GM23338 (cell line): ENCODE data around the gene KCNH4. TPM values are rescaled to one million over a fixed set of nuclear protein-coding genes. Genes with fewer than 3 reads are reported as not detected.

ENCODE experiments used
- ATAC-seq: fragments of 200-7000 bp; cut with Tn5 transposase; 3 replicates; pipeline ENCODE4 v1.9.1; 2020
- DNase-seq: peaks from one replicate; pipeline ENCODE4 v3.0.0-alpha.2; 2015; ENCODE audit warnings: low spot score
- H2AFZ ChIP-seq: fragments of 200-600 bp; sonication (generic); 2 replicates; pipeline ENCODE4 v1.8.0; 2016; ENCODE audit warnings: antibody characterized with exemption, mild to moderate bottlenecking, moderate library complexity
- H3F3A ChIP-seq: fragments of 200-600 bp; sonication (generic); replicated peaks from 2 replicates; pipeline ENCODE4 v1.8.0; 2017; ENCODE audit warnings: antibody characterized with exemption, mixed run types, low read depth
- H3K27ac ChIP-seq: fragments of 200-600 bp; sonication (generic); 2 replicates; pipeline ENCODE4 v1.6.1; 2016; ENCODE audit warnings: low read depth
- H3K27me3 ChIP-seq: fragments of 200-600 bp; sonication (generic); 2 replicates; pipeline ENCODE4 v1.8.0; 2016; ENCODE audit warnings: mild to moderate bottlenecking, mixed run types, moderate library complexity; ENCODE audit not compliant: insufficient read depth
- H3K36me3 ChIP-seq: fragments of 200-600 bp; sonication (generic); 2 replicates; pipeline ENCODE4 v1.8.0; 2016; ENCODE audit warnings: mild to moderate bottlenecking; ENCODE audit not compliant: insufficient read depth
- H3K4me1 ChIP-seq: fragments of 200-600 bp; sonication (generic); 2 replicates; pipeline ENCODE4 v1.8.0; 2016; ENCODE audit warnings: mild to moderate bottlenecking, moderate library complexity; ENCODE audit not compliant: insufficient read depth
- H3K4me2 ChIP-seq: fragments of 200-600 bp; sonication (generic); 2 replicates; pipeline ENCODE4 v1.7.1; 2017; ENCODE audit warnings: mixed run types
- H3K4me3 ChIP-seq: fragments of 200-600 bp; sonication (generic); 2 replicates; pipeline ENCODE4 v1.6.1; 2016; ENCODE audit warnings: mixed run types
- H3K79me2 ChIP-seq: fragments of 200-600 bp; sonication (generic); replicated peaks from 2 replicates; pipeline ENCODE4 v1.8.0; 2017; ENCODE audit warnings: mild to moderate bottlenecking; ENCODE audit not compliant: insufficient read depth
- H3K9me2 ChIP-seq: fragments of 200-600 bp; sonication (generic); 2 replicates; pipeline ENCODE4 v1.8.0; 2017; ENCODE audit not compliant: insufficient read depth
- H4K20me1 ChIP-seq: fragments of 200-600 bp; sonication (generic); replicated peaks from 2 replicates; pipeline ENCODE4 v1.8.0; 2017; ENCODE audit warnings: mild to moderate bottlenecking; ENCODE audit not compliant: insufficient read depth
- H3K27ac Mint-ChIP-seq: 2 replicates; pipeline ENCODE4 v1.8.0; 2020; ENCODE audit warnings: inconsistent platforms, mild to moderate bottlenecking, moderate library complexity, mixed read lengths
- H3K27me3 Mint-ChIP-seq: 3 replicates; pipeline ENCODE4 v1.8.0; 2022; ENCODE audit warnings: low read depth, mild to moderate bottlenecking, moderate library complexity, mixed read lengths, inconsistent platforms; ENCODE audit not compliant: insufficient read depth, poor library complexity
- H3K36me3 Mint-ChIP-seq: 3 replicates; pipeline ENCODE4 v1.8.0; 2021; ENCODE audit warnings: low read depth, mild to moderate bottlenecking, inconsistent platforms, moderate library complexity, mixed read lengths
- H3K4me1 Mint-ChIP-seq: 3 replicates; pipeline ENCODE4 v1.8.0; 2020; ENCODE audit warnings: mild to moderate bottlenecking, inconsistent platforms, mixed read lengths
- H3K4me3 Mint-ChIP-seq: 3 replicates; pipeline ENCODE4 v1.8.0; 2021; ENCODE audit warnings: moderate library complexity, mild to moderate bottlenecking, inconsistent platforms, mixed read lengths
- H3K9me3 Mint-ChIP-seq: 3 replicates; pipeline ENCODE4 v1.8.0; 2020; ENCODE audit warnings: moderate library complexity, mild to moderate bottlenecking, inconsistent platforms, mixed read lengths
- EZH2phosphoT487 ChIP-seq: fragments of 200-600 bp; sonication (generic); IDR thresholded peaks from one replicate; pipeline ENCODE4 v1.8.1; 2018; ENCODE audit warnings: antibody characterized with exemption; ENCODE audit not compliant: unreplicated experiment
- NANOG ChIP-seq: IDR thresholded peaks from 2 replicates; pipeline ENCODE4 v1.6.1; 2016; ENCODE audit warnings: antibody characterized with exemption, borderline replicate concordance
- POLR2AphosphoS5 ChIP-seq: IDR thresholded peaks from 2 replicates; pipeline ENCODE4 v1.6.1; 2016; ENCODE audit warnings: antibody characterized with exemption, low read depth
- STAT1 ChIP-seq: IDR thresholded peaks from one replicate; pipeline ENCODE4 v1.6.1; 2016; ENCODE audit warnings: antibody characterized with exemption; ENCODE audit not compliant: unreplicated experiment
- ZNF462 ChIP-seq: fragments of 250-450 bp; sonication (Bioruptor Pico); IDR thresholded peaks from 2 replicates; pipeline ENCODE4 v1.5.0; 2020; ENCODE audit warnings: mild to moderate bottlenecking, moderate library complexity
- polyA plus RNA-seq: library from polyadenylated mRNA; unstranded; fragments of >200 nt; fragmentation: Nextera tagmentation; extraction: Ambion mirVana; gene quantifications from 2 replicates; pipeline ENCODE4 v1.2.1, GENCODE V29; 2016
- total RNA-seq: library from RNA; depleted of rRNA; stranded (reverse); fragments of >200 nt; shearing (Covaris generic); gene quantifications from 2 replicates; pipeline ENCODE4 v1.2.3, GENCODE V29; 2014
- TF ChIP-seq, protein P1 (sequence below): IDR thresholded peaks from one replicate; pipeline ENCODE4 v1.6.1; 2018; ENCODE audit warnings: antibody characterized with exemption; ENCODE audit not compliant: unreplicated experiment

Gene KCNH4
- total and polyA plus RNA-seq, 2 experiments from 2014 or later: 0.08 to 0.49 TPM

- TF ChIP-seq ZNF462 (CRISPR knock-in tag): no peak
- TF ChIP-seq POLR2AphosphoS5: no peak
- no peak for TF ChIP-seq STAT1
Observed at GRCh38 chr17:42169351-42169750, 11.6 kb downstream of the KCNH4 start (continued).

GRCh38 chr17:42167807-42168206 is 13.1 kb downstream of the KCNH4 start:
- no peak for DNase-seq
- no peaks in the 10 kb centered on the region for H3K79me2 ChIP-seq
- Mint-ChIP-seq H3K4me1 (peaks cover 4% of the 10 kb centered on the region), H3K36me3 (no peaks in the 10 kb centered on the region), H3K27me3 (peaks cover 20% of the 10 kb centered on the region), H3K27ac (no peak overlapping the region), H3K4me3 (no peak overlapping the region), H3K9me3 (no peaks in the 10 kb centered on the region)
- no peaks in the 10 kb centered on the region; the same call in 1 of the 2 replicates for H4K20me1 ChIP-seq
- no peak overlapping the region for H3K27ac ChIP-seq
- no peaks in the 10 kb centered on the region for H3K27me3 ChIP-seq
- no peak overlapping the region for H2AFZ ChIP-seq
- H3K4me2 ChIP-seq: no peak overlapping the region
- H3K4me1 ChIP-seq: no peaks in the 10 kb centered on the region; the same call in 1 of the 2 replicates
- no peaks in the 10 kb centered on the region for H3K36me3 ChIP-seq
- H3F3A ChIP-seq: no peaks in the 10 kb centered on the region
- ATAC-seq: no peak
- H3K4me3 ChIP-seq: no peak overlapping the region
- H3K9me2 ChIP-seq: no peaks in the 10 kb centered on the region
- TF ChIP-seq POLR2AphosphoS5 (no peak), ZNF462 (CRISPR knock-in tag) (no peak), NANOG (no peak), EZH2phosphoT487 (no peak)
- TF ChIP-seq, protein P1, sequence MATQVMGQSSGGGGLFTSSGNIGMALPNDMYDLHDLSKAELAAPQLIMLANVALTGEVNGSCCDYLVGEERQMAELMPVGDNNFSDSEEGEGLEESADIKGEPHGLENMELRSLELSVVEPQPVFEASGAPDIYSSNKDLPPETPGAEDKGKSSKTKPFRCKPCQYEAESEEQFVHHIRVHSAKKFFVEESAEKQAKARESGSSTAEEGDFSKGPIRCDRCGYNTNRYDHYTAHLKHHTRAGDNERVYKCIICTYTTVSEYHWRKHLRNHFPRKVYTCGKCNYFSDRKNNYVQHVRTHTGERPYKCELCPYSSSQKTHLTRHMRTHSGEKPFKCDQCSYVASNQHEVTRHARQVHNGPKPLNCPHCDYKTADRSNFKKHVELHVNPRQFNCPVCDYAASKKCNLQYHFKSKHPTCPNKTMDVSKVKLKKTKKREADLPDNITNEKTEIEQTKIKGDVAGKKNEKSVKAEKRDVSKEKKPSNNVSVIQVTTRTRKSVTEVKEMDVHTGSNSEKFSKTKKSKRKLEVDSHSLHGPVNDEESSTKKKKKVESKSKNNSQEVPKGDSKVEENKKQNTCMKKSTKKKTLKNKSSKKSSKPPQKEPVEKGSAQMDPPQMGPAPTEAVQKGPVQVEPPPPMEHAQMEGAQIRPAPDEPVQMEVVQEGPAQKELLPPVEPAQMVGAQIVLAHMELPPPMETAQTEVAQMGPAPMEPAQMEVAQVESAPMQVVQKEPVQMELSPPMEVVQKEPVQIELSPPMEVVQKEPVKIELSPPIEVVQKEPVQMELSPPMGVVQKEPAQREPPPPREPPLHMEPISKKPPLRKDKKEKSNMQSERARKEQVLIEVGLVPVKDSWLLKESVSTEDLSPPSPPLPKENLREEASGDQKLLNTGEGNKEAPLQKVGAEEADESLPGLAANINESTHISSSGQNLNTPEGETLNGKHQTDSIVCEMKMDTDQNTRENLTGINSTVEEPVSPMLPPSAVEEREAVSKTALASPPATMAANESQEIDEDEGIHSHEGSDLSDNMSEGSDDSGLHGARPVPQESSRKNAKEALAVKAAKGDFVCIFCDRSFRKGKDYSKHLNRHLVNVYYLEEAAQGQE: no peak
